ENCODE measurements around the gene PC.

GRCh38 chr11:66934950-66935779 is 23.0 kb downstream of the PC start:
- TF ChIP-seq CTCF (IDR thresholded peaks at IDR 0.05) (no peak), POLR2A (IDR thresholded peaks at IDR 0.05) (no peak), EP300 (IDR thresholded peaks at IDR 0.05) (no peak)

Measured in sigmoid colon (tissue), 4 donors.